Left cardiac atrium (tissue), 4 donors: ENCODE data around the gene FBXW8. TPM values are rescaled to one million over a fixed set of nuclear protein-coding genes. Genes with fewer than 3 reads are reported as not detected.
A peak's percentile ranks its signal among the peaks of the same experiment; 100 is the strongest.

Experiments
- ATAC-seq, 2 donors: fragments of 200-7000 bp; cut with Tn5 transposase; one replicate each; pipeline ENCODE4 v1.9.1; 2020; ENCODE audit warnings: mild to moderate bottlenecking in 2 of 2, moderate library complexity in 2 of 2
- DNase-seq: peaks from one replicate; pipeline ENCODE4 v3.0.0-alpha.2; 2020
- intact Hi-C, 2 donors: fragments of 100-400 bp; cut with DNase I; formaldehyde crosslinking; loops; one replicate each; pipeline versions ENCODE4 v1.14.1 to v1.15.1; 2022 to 2023
- total RNA-seq, 2 donors: library from RNA; stranded (reverse); fragmentation: NEBNext Ultra II Directional; extraction: Animal tissue kit (Norgen Biotek cat#: 25700); gene quantifications; one replicate each; pipeline ENCODE4 v1.2.1, GENCODE V29; 2021
- donor health status: DM: no; HTN: yes; CAD: no.
- donor health status: DM: no; HTN: yes; CAD: no; lungs with severe emphysema.
- donor health status: DM: yes; HTN: yes; CAD: no.
- donor health status: Dilated cardiomyopathy.

FBXW8 gene
- total RNA-seq, 2 donors from 2014 or later = 6.5 to 8.9 TPM

DNA sequence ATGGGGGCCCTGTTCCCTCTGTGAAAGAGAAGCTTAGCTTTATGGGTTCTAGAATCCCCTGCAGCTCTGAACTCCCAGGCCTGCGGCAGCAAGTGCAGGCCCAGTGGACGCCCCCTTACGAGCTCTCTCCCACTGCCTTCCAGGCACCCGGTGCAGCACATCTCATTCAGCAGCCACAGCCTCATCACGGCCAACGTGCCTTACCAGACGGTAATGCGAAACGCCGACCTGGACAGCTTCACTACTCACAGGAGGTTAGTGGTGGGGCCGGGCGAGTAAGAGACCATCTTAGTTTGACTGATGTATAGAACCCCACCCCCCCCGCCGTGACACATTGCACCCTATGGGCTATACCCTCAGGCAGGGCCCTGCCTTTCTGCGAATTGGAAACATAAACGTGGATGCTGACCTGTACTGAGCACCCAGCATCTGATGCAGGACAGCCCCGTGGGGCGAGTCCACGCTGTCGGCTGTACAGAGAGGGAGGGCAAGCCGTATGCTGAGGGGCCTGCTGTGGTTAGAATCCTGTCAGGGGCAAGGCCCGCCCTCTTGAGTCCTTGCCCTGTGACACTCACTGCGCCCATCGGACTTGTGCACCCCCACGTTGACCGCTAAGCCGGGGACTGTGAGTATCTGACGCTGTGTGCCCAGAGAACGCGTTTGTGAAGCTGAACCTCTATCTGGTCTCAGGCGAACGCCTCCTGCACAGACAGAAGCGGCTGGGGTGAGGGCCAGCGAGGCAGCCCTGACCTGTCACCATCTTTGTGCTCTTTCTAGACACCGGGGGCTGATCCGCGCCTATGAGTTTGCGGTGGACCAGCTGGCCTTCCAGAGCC lies 116.7 kb downstream of the FBXW8 start:
- intact Hi-C loops = loop anchor here (5.0 to 10.0 kb wide), 2 partner anchors 90 to 323 kb away; no protein-coding TSS in a partner anchor
- no peak for DNase-seq
- ATAC-seq = no peak

DNA sequence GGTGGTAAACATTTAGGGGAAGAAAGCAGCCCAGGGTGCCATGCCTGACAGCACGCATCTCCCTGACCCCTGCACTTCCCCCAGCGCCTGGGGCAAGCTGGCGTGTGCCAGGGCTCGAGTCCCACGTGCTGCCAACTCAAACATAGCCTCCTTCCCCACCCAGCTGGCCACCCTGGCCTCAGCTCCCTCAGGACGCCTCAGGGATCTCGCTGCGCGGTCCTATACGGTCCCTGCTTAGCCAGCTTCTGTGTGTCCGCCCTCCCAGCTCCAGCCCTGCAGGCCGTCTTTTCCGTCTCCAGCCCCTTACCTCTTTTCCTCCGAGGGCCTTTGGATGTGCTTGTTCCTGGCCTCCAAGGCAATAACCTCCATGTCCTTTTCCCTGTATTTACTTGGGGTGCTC lies 117.5 kb downstream of the FBXW8 start:
- DNase-seq (no peak), ATAC-seq (no peak)
- intact Hi-C loops = loop anchor here (5.0 to 10.0 kb wide), 2 partner anchors 89 to 323 kb away; no protein-coding TSS in a partner anchor

DNA sequence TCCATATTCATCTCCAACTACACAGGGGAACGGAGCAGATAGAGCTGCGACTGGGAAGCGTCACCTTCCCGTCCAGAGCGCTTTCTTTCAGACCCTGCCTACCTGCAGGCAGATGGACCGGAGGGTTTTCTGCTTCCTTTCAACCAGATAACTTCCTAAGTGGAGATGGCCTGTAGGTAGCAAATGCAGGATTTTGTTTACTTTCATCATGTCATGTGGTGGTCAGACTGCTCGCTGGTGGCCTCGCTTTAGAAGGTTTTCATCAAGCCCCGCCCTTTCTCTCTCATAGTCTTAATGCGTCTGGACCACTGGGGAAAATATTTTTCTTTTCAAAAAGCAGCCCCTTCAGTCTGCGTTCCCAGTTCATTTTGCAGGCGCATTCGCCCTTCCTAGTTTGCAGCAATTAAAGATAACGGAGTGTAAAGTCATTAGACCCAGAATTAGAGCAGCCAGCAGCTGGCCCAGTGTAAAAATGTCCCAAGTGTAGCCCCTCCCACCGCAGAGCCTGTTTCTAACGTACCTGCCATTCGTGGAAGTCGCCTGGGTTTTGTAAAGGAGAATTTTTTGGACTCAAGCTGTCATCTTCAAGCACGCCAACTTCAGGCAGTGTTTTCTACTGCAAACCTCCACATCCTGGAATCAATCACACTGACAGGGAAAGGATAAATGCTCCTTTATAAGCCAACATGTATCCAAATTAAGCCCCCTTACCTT lies 119.6 kb downstream of the FBXW8 start:
- DNase-seq = peak; percentile 20
- ATAC-seq = no peak
- intact Hi-C loops = no loop called here

- intact Hi-C loops = no loop called here
- DNase-seq (peak; percentile 6), ATAC-seq (no peak)
Observed at GRCh38 chr12:117031843-117032592, 121.3 kb downstream of the FBXW8 start.

GRCh38 chr12:117032593-117033381 lies 122.0 kb downstream of the FBXW8 start:
- DNase-seq = peak; percentile 36
- peak; percentile 56 to 75 for ATAC-seq
- intact Hi-C loops = no loop called here

- ATAC-seq (peak; percentile 14 to 22), DNase-seq (peak; percentile 29)
- intact Hi-C loops = no loop called here
Observed at GRCh38 chr12:117033382-117034221, 122.9 kb downstream of the FBXW8 start.

- no peak for ATAC-seq
- peak; percentile 11 for DNase-seq
- intact Hi-C loops = no loop called here
Observed at GRCh38 chr12:117034249-117034648, 123.5 kb downstream of the FBXW8 start.

DNA sequence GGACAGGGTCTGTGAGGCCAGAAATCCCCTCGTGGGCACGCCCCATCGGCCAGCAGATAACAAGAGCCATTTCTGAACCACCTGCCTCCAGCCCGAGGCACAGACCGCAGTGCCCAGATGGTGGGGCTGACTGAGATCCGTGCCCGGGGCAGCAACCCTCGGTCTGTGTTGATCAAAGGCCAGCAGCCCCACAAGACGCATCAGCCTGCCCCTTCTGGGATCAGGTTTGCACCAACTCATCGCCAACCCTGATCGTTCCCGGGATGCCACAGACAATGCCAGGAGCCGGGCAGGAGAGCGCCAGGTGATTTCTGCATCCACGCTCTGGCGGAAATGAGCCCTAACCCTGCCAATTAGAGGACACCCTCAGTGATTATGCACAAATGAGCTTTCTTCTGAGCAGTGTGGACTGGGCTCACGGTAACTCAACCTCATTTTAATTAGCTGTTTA lies 124.0 kb downstream of the FBXW8 start:
- DNase-seq = peak; percentile 18
- intact Hi-C loops = loop anchor here in 1 of 2 donors (5.0 kb wide), 1 partner anchor 63 kb away; the partner anchor contains the start of gene TESC
- no peak for ATAC-seq

GRCh38 chr12:117035287-117035686 lies 124.5 kb downstream of the FBXW8 start:
- DNase-seq = peak; percentile 17
- ATAC-seq = no peak
- intact Hi-C loops = loop anchor here in 1 of 2 donors (5.0 kb wide), 1 partner anchor 62 kb away; the partner anchor contains the start of gene TESC

GRCh38 chr12:117036046-117036445 lies 125.3 kb downstream of the FBXW8 start:
- DNase-seq (peak; percentile 60), ATAC-seq (peak; percentile 29 to 55)
- intact Hi-C loops = loop anchor here in 1 of 2 donors (5.0 kb wide), 1 partner anchor 61 kb away; the partner anchor contains the start of gene TESC

DNA sequence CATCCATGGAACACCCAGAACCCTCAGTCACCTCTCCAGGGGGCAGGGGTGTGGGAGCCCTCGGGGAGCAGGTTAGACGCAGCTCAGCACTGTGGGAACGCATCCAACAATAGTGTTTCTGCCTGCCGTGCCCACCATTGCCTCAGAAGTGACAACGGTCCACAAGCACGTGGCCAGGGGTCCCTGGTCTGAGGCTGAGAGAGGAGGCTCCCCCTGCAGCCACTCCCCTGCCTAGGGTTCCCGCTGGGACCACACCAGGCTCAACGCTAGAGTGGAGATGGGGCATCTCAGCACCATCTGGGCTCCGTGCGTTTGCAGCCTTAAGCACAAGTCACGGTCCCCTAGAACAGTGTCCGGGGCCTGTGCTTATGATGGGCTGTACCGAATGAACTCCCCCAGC lies 125.8 kb downstream of the FBXW8 start:
- intact Hi-C loops = loop anchor here in 1 of 2 donors (5.0 kb wide), 1 partner anchor 61 kb away; the partner anchor contains the start of gene TESC
- DNase-seq (peak; percentile 16), ATAC-seq (no peak)

- intact Hi-C loops = loop anchor here in 1 of 2 donors (5.0 kb wide), 1 partner anchor 60 kb away; the partner anchor contains the start of gene TESC
- peak; percentile 10 for DNase-seq
- no peak for ATAC-seq
Observed at GRCh38 chr12:117037289-117038022, 126.7 kb downstream of the FBXW8 start.

GRCh38 chr12:117038023-117038680 lies 127.4 kb downstream of the FBXW8 start:
- DNase-seq (peak; percentile 14), ATAC-seq (no peak)
- intact Hi-C loops = loop anchor here in 1 of 2 donors (5.0 kb wide), 1 partner anchor 59 kb away; the partner anchor contains the start of gene TESC

GRCh38 chr12:117038919-117039318 lies 128.2 kb downstream of the FBXW8 start:
- ATAC-seq (no peak), DNase-seq (peak; percentile 12)
- intact Hi-C loops = loop anchor here in 1 of 2 donors (5.0 kb wide), 1 partner anchor 58 kb away; the partner anchor contains the start of gene TESC

DNA sequence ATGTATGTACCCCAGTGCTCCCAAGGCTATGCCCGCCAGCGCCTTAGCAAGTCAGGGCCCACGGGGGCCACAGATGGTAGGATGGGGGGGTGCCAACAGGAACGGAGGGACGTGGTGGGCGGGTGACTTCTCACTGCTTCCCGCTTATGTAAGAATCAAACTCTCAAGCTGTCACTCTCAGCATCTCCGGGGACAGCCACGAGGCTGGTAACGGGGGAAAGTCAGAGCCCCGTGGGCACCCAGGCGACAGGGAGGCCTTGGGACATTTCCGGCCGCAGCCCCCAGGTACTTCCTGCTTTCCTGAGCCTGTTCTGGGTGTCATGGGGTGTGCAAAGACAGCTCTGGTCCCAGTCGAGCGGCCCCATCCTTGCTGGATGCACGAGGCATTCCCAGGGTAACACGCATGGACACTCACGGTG lies 129.2 kb downstream of the FBXW8 start:
- DNase-seq (peak; percentile 6), ATAC-seq (no peak)
- intact Hi-C loops = loop anchor here in 1 of 2 donors (5.0 kb wide), 1 partner anchor 57 kb away; the partner anchor contains the start of gene TESC

DNA sequence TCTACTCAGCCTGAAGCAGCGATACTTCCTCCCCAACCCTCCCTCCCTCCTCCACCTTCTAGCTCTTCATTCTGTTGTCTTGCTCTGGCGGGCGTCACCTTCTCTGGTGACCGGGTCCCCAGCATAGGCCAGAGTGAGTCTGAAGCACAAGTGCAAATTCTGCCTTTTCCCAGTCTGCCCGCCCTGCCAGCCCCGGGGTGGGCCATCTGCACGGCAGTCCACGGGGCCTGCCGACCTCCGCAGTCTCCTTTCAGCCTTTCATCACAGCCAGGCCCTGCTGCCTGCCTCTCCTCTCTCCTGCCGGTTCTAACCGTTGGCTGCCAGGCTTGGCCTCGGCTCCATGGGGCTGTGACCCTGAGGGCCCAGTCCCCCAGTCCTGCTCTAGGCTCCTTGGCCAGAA lies 129.7 kb downstream of the FBXW8 start:
- intact Hi-C loops = no loop called here
- no peak for ATAC-seq

More for the DNA sequence above, 129.7 kb downstream of the FBXW8 start:
- no peak for DNase-seq
